Esophagus (tissue), 2 donors: ENCODE measurements around the gene TLE1. TPM values are rescaled to one million over a fixed set of nuclear protein-coding genes. Genes with fewer than 3 reads are reported as not detected.

Experiments
- H3K27ac ChIP-seq, 2 donors: one replicate each; pipeline ENCODE4 v1.5.1; 2013; ENCODE audit warnings: low read depth in 2 of 2, mild to moderate bottlenecking in 2 of 2, inconsistent platforms in 1 of 2, low read length in 1 of 2, moderate library complexity in 1 of 2
- H3K27me3 ChIP-seq, 2 donors: one replicate each; pipeline ENCODE4 v1.6.1; 2013; ENCODE audit warnings: low read length in 2 of 2, control low read depth in 1 of 2, mild to moderate bottlenecking in 1 of 2; ENCODE audit not compliant: insufficient read depth in 2 of 2, control insufficient read depth in 1 of 2
- H3K36me3 ChIP-seq, 2 donors: one replicate each; pipeline ENCODE4 v1.6.1; 2013; ENCODE audit warnings: low read length in 1 of 2; ENCODE audit not compliant: control insufficient read depth in 2 of 2, insufficient read depth in 2 of 2
- H3K4me1 ChIP-seq, 2 donors: one replicate each; pipeline ENCODE4 v1.6.1; 2013; ENCODE audit warnings: low read length in 1 of 2; ENCODE audit not compliant: control insufficient read depth in 2 of 2, insufficient read depth in 2 of 2
- H3K4me3 ChIP-seq, 2 donors: one replicate each; pipeline ENCODE4 v1.5.1; 2013; ENCODE audit warnings: low read length in 2 of 2, mild to moderate bottlenecking in 2 of 2, low read depth in 1 of 2, moderate library complexity in 1 of 2
- H3K9me3 ChIP-seq, 2 donors: one replicate each; pipeline ENCODE4 v1.6.1; 2013; ENCODE audit warnings: mild to moderate bottlenecking in 2 of 2, low read depth in 1 of 2, low read length in 1 of 2, moderate library complexity in 1 of 2; ENCODE audit not compliant: control insufficient read depth in 2 of 2, insufficient read depth in 1 of 2
- WGBS, 2 donors: extraction: QIAGEN DNeasy Blood & Tissue Kit; methylation state at CpG; one replicate each; pipeline ENCODE4 v1.1.7; 2013; 5-methylcytosine and 5-hydroxymethylcytosine counted together
- polyA plus RNA-seq, 2 donors: library from polyadenylated mRNA; stranded (reverse); fragments of 200-250 nt; gene quantifications; one replicate each; pipeline ENCODE4 v1.2.3, GENCODE V29; 2013
- donor health status: healthy with polysubstance abuse.
- donor health status: Bipolar disorder and iron deficiency.

TLE1 gene
- polyA plus RNA-seq, 2 donors: 11.1 to 14.7 TPM

DNA sequence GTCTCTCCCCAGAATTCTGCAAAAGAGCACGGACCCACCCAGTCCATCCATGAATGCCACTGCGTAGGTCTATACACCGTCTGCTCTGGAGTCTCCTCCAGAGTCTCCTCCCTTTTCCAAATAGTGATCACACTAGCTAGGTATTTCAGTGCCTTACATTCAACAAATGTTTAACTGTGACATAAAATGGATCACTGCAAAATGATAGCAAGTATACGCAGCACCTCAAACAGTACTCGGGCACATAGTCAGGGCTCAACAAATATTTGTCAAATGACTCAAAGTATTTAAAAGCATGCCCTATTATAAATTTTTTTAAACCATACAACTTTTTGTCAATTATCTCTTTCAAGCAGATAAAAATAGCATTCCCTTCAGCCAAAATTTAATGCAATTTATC lies 60.5 kb downstream of the TLE1 start:
- no peak overlapping the region for H3K4me3 ChIP-seq
- H3K27me3 ChIP-seq: no peaks in the 10 kb centered on the region
- H3K9me3 ChIP-seq: no peaks in the 10 kb centered on the region
- 78 to 81% methylated on average over 5 of the region's 5 CpGs for WGBS, 2 donors
- no peaks in the 10 kb centered on the region for H3K36me3 ChIP-seq
- no peaks in the 10 kb centered on the region for H3K4me1 ChIP-seq
- no peak overlapping the region for H3K27ac ChIP-seq

DNA sequence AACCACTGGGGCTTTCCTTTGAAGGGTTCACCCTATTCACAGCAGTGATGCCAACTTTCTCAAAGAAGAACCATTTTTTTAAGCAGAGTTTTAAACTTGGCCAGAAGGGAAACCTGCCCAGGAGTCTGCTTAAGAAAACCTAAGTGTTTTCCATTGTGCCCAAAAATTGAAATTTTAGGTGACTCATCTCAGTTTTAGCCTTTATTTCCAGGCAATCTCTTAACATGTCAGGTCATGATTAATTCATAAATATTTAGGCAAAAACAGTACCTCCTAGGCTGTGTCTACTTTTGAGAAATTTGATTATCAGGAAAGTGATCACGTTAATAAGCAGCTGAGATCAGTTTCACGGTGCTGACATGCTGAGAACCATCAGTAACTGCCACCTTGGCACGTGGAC lies 61.9 kb downstream of the TLE1 start:
- Histone ChIP-seq H3K27me3 (no peaks in the 10 kb centered on the region), H3K36me3 (no peaks in the 10 kb centered on the region), H3K27ac (no peak overlapping the region), H3K4me3 (no peak overlapping the region), H3K9me3 (no peaks in the 10 kb centered on the region), H3K4me1 (no peaks in the 10 kb centered on the region)
- 52 to 63% methylated on average over 3 of the region's 3 CpGs for WGBS, 2 donors

DNA sequence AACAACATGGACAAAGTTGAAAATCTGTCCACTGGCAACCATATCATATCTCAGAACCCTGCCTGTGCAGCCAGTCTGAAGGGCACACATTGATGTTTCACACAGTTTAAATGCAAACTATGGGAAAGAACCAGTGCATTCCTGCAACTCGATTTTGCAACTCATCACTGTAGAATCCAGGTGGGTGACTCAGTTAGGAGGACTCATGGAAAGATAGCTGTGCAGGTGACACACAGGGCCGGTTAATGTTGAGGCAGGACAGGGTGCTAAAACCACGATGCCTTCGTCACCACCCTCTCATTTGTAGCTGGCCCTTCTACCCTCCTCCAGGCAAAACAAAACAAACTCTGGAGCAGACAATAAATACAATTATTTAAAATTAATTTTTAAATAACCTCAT lies 62.8 kb downstream of the TLE1 start:
- Histone ChIP-seq H3K27me3 (no peaks in the 10 kb centered on the region), H3K36me3 (peaks cover 0 to 3% of the 10 kb centered on the region in 2 donors), H3K27ac (no peak overlapping the region), H3K9me3 (no peaks in the 10 kb centered on the region), H3K4me3 (no peak overlapping the region), H3K4me1 (no peaks in the 10 kb centered on the region)
- WGBS, 2 donors: 56 to 64% methylated on average over 4 of the region's 4 CpGs

GRCh38 chr9:81625969-81626368 lies 63.4 kb downstream of the TLE1 start:
- no peak overlapping the region for H3K4me3 ChIP-seq
- H3K27me3 ChIP-seq: no peaks in the 10 kb centered on the region
- no peak overlapping the region for H3K27ac ChIP-seq
- no peaks in the 10 kb centered on the region for H3K9me3 ChIP-seq
- no peaks in the 10 kb centered on the region for H3K4me1 ChIP-seq
- H3K36me3 ChIP-seq: peaks cover 0 to 3% of the 10 kb centered on the region in 2 donors
- 88 to 90% methylated on average over 6 of the region's 6 CpGs for WGBS, 2 donors

DNA sequence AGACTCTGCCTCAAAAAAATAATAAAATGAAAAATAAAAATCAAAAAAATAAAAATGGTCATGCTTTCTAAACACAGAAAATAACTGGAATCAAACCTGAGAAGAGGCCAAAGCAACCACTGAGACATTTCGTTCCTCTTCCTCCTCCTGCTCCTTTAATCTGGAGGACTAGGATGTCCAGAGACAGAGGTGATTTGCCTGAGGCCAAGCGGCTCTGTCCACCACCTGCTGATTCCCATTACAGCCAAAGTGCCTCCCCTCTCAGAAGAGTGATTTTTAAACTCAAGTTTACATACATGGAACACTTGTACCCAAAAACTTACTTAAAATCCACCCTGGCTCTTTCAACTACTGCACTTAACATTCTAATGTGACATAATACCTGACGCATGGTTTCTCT lies 65.6 kb downstream of the TLE1 start:
- Histone ChIP-seq H3K36me3 (peaks cover 0 to 7% of the 10 kb centered on the region in 2 donors), H3K4me1 (no peaks in the 10 kb centered on the region), H3K9me3 (no peaks in the 10 kb centered on the region), H3K27me3 (no peaks in the 10 kb centered on the region), H3K27ac (no peak overlapping the region), H3K4me3 (no peak overlapping the region)
- WGBS, 2 donors: 93 to 94% methylated on average over 3 of the region's 3 CpGs

DNA sequence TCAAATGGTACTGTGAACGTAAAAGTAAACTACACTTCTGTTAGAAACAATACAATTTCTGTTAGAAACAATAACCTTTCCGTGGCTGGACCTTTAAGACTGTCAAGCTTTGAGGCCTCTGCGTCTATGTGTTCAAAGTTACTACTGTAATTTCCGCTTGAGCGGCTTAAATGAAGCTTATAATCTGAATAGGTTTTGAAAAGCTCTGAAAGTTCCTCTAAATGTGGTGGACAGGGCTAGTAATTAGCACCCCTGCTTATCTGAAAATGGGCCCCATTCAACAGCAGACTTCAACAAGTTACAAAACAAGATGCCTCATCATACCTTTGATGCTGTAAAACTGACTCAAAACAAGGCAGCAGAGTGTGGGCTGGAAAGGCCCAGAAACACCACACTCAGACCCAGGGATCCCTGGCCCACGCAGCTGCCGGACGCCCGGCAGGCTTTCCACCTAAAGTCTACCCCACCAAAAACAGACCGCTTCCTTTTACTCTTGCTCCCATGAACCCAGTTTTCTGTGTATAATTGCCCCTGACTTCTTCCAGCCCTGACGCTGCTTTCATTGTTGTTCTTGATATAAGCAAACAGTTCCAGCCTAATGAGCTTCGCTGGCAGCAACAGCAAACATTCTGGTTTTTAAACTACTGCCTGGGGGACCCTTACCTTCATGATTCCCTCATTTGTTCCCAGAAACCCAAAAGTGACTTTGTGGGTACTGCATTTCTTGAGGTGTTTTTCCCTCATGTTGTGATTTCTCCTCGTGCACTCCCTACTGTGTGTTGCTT lies 66.7 kb downstream of the TLE1 start:
- Histone ChIP-seq H3K9me3 (no peaks in the 10 kb centered on the region), H3K36me3 (peaks cover 0 to 7% of the 10 kb centered on the region in 2 donors), H3K4me1 (no peaks in the 10 kb centered on the region), H3K4me3 (no peak overlapping the region), H3K27ac (no peak overlapping the region), H3K27me3 (no peaks in the 10 kb centered on the region)
- 84 to 89% methylated on average over 13 of the region's 13 CpGs for WGBS, 2 donors

- H3K27me3 ChIP-seq: no peaks in the 10 kb centered on the region
Observed at GRCh38 chr9:81621785-81622259, 67.5 kb downstream of the TLE1 start.

DNA sequence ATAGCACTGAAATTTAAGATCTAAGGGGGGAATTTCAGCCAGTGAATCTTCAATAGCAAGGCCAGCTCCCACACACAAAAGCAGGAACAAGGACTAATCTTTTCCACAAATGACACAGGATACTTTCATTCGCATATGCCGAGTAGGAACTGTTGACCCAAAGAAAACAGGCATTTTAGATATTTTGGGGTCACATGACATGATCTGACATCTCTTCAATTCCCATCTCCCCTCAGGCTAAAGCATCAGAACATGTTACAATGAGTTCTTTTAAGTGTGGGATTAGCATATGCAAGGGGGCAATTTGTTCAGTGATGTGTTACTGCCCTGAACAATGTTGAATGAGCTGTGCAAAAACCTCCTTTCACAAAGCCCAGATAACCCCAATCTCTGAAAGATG lies 68.2 kb downstream of the TLE1 start:
- Histone ChIP-seq H3K9me3 (no peaks in the 10 kb centered on the region), H3K27me3 (no peaks in the 10 kb centered on the region), H3K4me1 (no peaks in the 10 kb centered on the region), H3K4me3 (no peak overlapping the region), H3K36me3 (peaks cover 0 to 7% of the 10 kb centered on the region in 2 donors), H3K27ac (no peak overlapping the region)
- 82 to 85% methylated on average over 2 of the region's 2 CpGs for WGBS, 2 donors

More at GRCh38 chr9:81621785-81622259, 67.5 kb downstream of the TLE1 start:
- 89% methylated on average over 11 of the region's 11 CpGs for WGBS, 2 donors
- Histone ChIP-seq H3K4me1 (no peaks in the 10 kb centered on the region), H3K4me3 (no peak overlapping the region), H3K27ac (no peak overlapping the region), H3K9me3 (no peaks in the 10 kb centered on the region), H3K36me3 (peaks cover 0 to 7% of the 10 kb centered on the region in 2 donors)

GRCh38 chr9:81620002-81620390 lies 69.4 kb downstream of the TLE1 start:
- 73 to 75% methylated on average over 5 of the region's 5 CpGs for WGBS, 2 donors
- Histone ChIP-seq H3K9me3 (no peaks in the 10 kb centered on the region), H3K4me1 (no peaks in the 10 kb centered on the region), H3K4me3 (no peak overlapping the region), H3K27me3 (no peaks in the 10 kb centered on the region), H3K27ac (no peak overlapping the region), H3K36me3 (peaks cover 0 to 7% of the 10 kb centered on the region in 2 donors)
